ENCODE data around the gene PCDHGA6.

DNA sequence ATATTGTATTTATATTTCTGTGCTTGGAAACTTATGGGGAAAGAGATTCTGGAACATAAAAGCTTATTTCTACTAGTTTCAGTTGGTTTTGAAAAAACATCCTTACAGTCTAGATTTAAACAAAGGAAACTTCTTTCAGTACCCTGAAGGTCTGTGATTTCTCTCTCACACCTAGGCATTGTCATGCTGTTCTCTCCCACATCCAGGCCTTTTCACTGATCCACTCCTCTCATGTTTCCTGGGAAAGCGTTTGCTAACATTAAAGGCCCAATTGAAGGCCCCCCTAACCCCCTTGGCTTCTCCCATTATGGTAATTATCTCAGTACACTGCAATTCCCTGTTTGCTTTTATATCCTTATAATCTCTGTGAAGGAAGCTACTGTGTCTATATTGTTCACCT lies 30.9 kb upstream of the PCDHGA6 start:
- TF ChIP-seq ZC3H10 (CRISPR knock-in tag; IDR thresholded peaks at IDR 0.05) (no peak), ZNF565 (CRISPR knock-in tag; conservative IDR thresholded peaks at IDR 0.05; ENCODE audit: low read depth) (no peak), BACH2 (CRISPR knock-in tag; IDR thresholded peaks at IDR 0.05; ENCODE audit: borderline replicate concordance) (no peak), ZFP30 (CRISPR knock-in tag; IDR thresholded peaks at IDR 0.05) (no peak), RARB (CRISPR knock-in tag; IDR thresholded peaks at IDR 0.05) (no peak), ARNTL (CRISPR knock-in tag; IDR thresholded peaks at IDR 0.05; ENCODE audit: borderline replicate concordance, low read depth) (no peak)
- TF ChIP-seq, protein P1, sequence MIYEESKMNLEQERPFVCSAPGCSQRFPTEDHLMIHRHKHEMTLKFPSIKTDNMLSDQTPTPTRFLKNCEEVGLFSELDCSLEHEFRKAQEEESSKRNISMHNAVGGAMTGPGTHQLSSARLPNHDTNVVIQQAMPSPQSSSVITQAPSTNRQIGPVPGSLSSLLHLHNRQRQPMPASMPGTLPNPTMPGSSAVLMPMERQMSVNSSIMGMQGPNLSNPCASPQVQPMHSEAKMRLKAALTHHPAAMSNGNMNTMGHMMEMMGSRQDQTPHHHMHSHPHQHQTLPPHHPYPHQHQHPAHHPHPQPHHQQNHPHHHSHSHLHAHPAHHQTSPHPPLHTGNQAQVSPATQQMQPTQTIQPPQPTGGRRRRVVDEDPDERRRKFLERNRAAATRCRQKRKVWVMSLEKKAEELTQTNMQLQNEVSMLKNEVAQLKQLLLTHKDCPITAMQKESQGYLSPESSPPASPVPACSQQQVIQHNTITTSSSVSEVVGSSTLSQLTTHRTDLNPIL (CRISPR knock-in tag; IDR thresholded peaks at IDR 0.05; ENCODE audit: low read depth): no peak
- TF ChIP-seq, protein P2, sequence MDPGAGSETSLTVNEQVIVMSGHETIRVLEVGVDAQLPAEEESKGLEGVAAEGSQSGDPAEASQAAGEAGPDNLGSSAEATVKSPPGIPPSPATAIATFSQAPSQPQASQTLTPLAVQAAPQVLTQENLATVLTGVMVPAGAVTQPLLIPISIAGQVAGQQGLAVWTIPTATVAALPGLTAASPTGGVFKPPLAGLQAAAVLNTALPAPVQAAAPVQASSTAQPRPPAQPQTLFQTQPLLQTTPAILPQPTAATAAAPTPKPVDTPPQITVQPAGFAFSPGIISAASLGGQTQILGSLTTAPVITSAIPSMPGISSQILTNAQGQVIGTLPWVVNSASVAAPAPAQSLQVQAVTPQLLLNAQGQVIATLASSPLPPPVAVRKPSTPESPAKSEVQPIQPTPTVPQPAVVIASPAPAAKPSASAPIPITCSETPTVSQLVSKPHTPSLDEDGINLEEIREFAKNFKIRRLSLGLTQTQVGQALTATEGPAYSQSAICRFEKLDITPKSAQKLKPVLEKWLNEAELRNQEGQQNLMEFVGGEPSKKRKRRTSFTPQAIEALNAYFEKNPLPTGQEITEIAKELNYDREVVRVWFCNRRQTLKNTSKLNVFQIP (CRISPR knock-in tag; IDR thresholded peaks at IDR 0.05; ENCODE audit: borderline replicate concordance, low read depth): no peak
